ENCODE measurements around the gene MAGEA1. TPM values are rescaled to one million over a fixed set of nuclear protein-coding genes. Genes with fewer than 3 reads are reported as not detected.
"Not testable (repeated sequence)": the region's sequence is repeated elsewhere in the genome, so short reads cannot be mapped to it uniquely, and the experiment has no call there.

MAGEA1 gene
- total RNA-seq, 1 donor from 2014 or later: not detected

DNA sequence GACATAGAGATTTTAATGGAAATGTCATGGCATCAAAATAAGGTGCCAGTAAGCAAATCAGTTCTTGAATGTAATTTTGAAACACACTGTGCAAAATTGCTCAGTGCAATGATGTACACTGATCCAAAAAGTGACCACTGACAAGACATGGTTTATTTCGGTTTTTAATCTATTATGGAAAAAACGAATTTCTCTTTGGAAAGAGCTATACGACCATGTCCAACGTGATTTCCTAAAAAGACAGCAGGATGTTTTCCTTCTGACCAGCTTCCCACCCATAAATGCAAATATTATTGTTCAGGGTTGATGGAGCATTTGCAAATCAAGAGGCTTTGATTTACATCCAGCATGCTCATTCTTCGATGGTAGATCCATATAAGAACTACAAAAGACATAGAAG lies 17.1 kb upstream of the MAGEA1 start:
- DNase-seq (ENCODE audit: low spot score, unreplicated experiment): no peak
- peaks cover 5% of the 10 kb centered on the region for H3K27me3 Mint-ChIP-seq
- TF ChIP-seq, protein P1, sequence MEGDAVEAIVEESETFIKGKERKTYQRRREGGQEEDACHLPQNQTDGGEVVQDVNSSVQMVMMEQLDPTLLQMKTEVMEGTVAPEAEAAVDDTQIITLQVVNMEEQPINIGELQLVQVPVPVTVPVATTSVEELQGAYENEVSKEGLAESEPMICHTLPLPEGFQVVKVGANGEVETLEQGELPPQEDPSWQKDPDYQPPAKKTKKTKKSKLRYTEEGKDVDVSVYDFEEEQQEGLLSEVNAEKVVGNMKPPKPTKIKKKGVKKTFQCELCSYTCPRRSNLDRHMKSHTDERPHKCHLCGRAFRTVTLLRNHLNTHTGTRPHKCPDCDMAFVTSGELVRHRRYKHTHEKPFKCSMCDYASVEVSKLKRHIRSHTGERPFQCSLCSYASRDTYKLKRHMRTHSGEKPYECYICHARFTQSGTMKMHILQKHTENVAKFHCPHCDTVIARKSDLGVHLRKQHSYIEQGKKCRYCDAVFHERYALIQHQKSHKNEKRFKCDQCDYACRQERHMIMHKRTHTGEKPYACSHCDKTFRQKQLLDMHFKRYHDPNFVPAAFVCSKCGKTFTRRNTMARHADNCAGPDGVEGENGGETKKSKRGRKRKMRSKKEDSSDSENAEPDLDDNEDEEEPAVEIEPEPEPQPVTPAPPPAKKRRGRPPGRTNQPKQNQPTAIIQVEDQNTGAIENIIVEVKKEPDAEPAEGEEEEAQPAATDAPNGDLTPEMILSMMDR (IDR thresholded peaks at IDR 0.05; ENCODE audit: unreplicated experiment): no peak
- H3K9me3 Mint-ChIP-seq (ENCODE audit: low read depth): peaks cover 26% of the 10 kb centered on the region
- H3K27ac Mint-ChIP-seq: no peak overlapping the region
- no peak overlapping the region for H3K4me3 Mint-ChIP-seq (ENCODE audit: low read depth)
- no peaks in the 10 kb centered on the region for H3K4me1 Mint-ChIP-seq (ENCODE audit: low read depth)
- no peaks in the 10 kb centered on the region for H3K36me3 Mint-ChIP-seq (ENCODE audit: insufficient read depth)

DNA sequence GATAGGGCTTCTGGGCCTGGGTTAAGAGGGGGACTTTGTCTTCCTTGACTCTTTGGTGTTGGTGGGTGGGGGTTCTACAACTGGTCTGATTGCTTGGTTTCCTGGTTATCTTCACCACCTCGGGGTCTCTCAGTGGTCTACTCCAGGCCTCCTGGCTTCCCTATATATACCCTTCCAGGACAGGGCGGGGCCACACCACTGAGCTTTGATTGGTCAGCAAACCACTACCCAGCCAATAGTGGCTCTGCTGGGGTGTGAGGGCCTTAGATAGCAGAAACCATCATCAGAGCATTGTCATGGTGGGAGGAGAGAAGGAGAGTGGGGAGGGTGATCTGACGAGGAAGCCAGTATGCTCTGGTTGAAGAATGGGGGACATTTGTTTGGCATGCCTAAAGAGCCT lies 14.4 kb upstream of the MAGEA1 start:
- no peak overlapping the region for H3K4me3 Mint-ChIP-seq (ENCODE audit: low read depth)
- TF ChIP-seq, protein P1 (IDR thresholded peaks at IDR 0.05; ENCODE audit: unreplicated experiment): no peak
- no peaks in the 10 kb centered on the region for H3K4me1 Mint-ChIP-seq (ENCODE audit: low read depth)
- H3K36me3 Mint-ChIP-seq (ENCODE audit: insufficient read depth): peaks cover 2% of the 10 kb centered on the region
- peaks cover 5% of the 10 kb centered on the region for H3K27me3 Mint-ChIP-seq
- H3K9me3 Mint-ChIP-seq (ENCODE audit: low read depth): peaks cover 32% of the 10 kb centered on the region
- no peak overlapping the region for H3K27ac Mint-ChIP-seq
- DNase-seq (ENCODE audit: low spot score, unreplicated experiment): no peak

DNA sequence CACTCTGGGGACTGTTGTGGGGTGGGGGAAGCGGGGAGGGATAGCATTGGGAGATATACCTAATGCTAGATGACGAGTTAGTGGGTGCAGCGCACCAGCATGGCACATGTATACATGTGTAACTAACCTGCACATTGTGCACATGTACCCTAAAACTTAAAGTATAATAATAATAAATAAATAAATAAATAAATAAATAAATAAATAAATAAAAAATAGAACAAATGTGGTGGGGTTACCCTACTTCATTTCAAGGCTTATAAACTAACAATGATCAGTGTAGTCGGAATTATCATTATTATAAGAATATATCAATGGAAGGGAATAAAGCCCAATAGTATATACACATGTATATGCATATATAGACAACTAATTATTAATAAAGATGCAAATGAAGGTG lies 10.7 kb upstream of the MAGEA1 start:
- not testable (repeated sequence) for H3K27ac Mint-ChIP-seq; DNase-seq (ENCODE audit: low spot score, unreplicated experiment); H3K36me3 Mint-ChIP-seq (ENCODE audit: insufficient read depth); H3K27me3 Mint-ChIP-seq; H3K4me3 Mint-ChIP-seq (ENCODE audit: low read depth); H3K4me1 Mint-ChIP-seq (ENCODE audit: low read depth)
- H3K9me3 Mint-ChIP-seq (ENCODE audit: low read depth): peaks cover 42% of the 10 kb centered on the region

DNA sequence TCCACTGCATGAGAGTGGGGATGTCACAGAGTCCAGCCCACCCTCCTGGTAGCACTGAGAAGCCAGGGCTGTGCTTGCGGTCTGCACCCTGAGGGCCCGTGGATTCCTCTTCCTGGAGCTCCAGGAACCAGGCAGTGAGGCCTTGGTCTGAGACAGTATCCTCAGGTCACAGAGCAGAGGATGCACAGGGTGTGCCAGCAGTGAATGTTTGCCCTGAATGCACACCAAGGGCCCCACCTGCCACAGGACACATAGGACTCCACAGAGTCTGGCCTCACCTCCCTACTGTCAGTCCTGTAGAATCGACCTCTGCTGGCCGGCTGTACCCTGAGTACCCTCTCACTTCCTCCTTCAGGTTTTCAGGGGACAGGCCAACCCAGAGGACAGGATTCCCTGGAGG lies 2.7 kb downstream of the MAGEA1 start:
- no peak overlapping the region for H3K27ac Mint-ChIP-seq
- DNase-seq (ENCODE audit: low spot score, unreplicated experiment): no peak
- TF ChIP-seq, protein P1 (IDR thresholded peaks at IDR 0.05; ENCODE audit: unreplicated experiment): no peak
- peaks cover 3% of the 10 kb centered on the region for H3K9me3 Mint-ChIP-seq (ENCODE audit: low read depth)
- no peaks in the 10 kb centered on the region for H3K27me3 Mint-ChIP-seq
- no peaks in the 10 kb centered on the region for H3K36me3 Mint-ChIP-seq (ENCODE audit: insufficient read depth)
- no peak overlapping the region for H3K4me3 Mint-ChIP-seq (ENCODE audit: low read depth)
- H3K4me1 Mint-ChIP-seq (ENCODE audit: low read depth): no peaks in the 10 kb centered on the region

DNA sequence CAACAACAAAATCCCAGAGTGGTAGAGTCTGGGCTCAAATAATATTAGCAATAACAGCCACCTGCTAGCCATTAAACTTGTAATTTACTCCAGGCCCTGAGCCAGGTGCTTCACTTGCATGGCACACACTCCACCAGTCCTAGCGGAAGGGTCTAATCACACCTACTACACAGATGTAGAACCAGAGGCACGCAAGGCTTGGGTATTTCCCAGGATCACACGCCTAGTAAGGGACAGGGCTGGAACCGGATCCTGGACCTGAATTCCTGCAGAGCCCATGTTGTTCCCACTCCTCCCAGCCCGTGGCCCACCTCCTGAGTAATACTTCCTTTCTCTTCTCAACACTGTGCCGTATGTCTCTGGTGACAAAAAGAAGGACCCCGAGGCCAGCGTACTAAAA lies 5.7 kb downstream of the MAGEA1 start:
- Mint-ChIP-seq H3K36me3 (ENCODE audit: insufficient read depth) (no peaks in the 10 kb centered on the region), H3K4me1 (ENCODE audit: low read depth) (no peaks in the 10 kb centered on the region), H3K27ac (no peak overlapping the region), H3K27me3 (peaks cover 3% of the 10 kb centered on the region), H3K4me3 (ENCODE audit: low read depth) (no peak overlapping the region), H3K9me3 (ENCODE audit: low read depth) (peaks cover 11% of the 10 kb centered on the region)
- TF ChIP-seq, protein P1 (IDR thresholded peaks at IDR 0.05; ENCODE audit: unreplicated experiment): no peak
- DNase-seq (ENCODE audit: low spot score, unreplicated experiment): no peak

DNA sequence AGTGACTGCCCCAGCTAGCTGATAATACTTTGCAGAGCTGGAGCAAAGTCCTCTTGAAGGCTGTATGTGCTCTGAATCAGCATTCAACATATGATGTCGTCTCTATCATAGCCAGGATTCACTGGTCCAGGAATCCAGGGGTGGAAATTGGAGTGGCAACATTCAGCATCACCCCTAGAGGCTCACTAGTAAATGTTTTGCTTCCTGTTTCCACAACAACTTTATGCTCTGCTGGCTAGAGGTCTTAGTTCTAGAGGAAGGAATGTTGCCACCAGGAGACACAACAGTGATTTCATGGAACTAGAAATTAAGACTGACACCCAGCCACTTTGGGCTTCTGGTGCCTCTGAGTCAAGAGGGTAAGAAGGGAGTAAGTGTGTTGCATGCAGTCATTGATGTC lies 11.3 kb downstream of the MAGEA1 start:
- H3K27me3 Mint-ChIP-seq: peaks cover 5% of the 10 kb centered on the region
- TF ChIP-seq, protein P1 (IDR thresholded peaks at IDR 0.05; ENCODE audit: unreplicated experiment): no peak
- H3K36me3 Mint-ChIP-seq (ENCODE audit: insufficient read depth): no peaks in the 10 kb centered on the region
- no peaks in the 10 kb centered on the region for H3K4me1 Mint-ChIP-seq (ENCODE audit: low read depth)
- peaks cover 21% of the 10 kb centered on the region for H3K9me3 Mint-ChIP-seq (ENCODE audit: low read depth)
- no peak for DNase-seq (ENCODE audit: low spot score, unreplicated experiment)
- H3K27ac Mint-ChIP-seq: no peak overlapping the region
- no peak overlapping the region for H3K4me3 Mint-ChIP-seq (ENCODE audit: low read depth)
